ENCODE measurements around the gene SIPA1L3.

SIPA1L3 gene

GRCh38 chr19:37946132-37946531, 39.1 kb downstream of the SIPA1L3 start:
- no peaks in the 10 kb centered on the region for H3K27me3 ChIP-seq (ENCODE audit: insufficient read depth, low read depth, severe bottlenecking)
- DNase-seq, result no peak
- TF ChIP-seq CTCF (IDR thresholded peaks at IDR 0.05; ENCODE audit: low read depth, low read length), result no peak
- 0 out of 2 replicates have a peak, but pooled peaks cover 4% of the 10 kb centered on the region for H3K36me3 ChIP-seq
- no peaks in the 10 kb centered on the region for H3K9me3 ChIP-seq (ENCODE audit: severe bottlenecking)
- no peak overlapping the region for H3K27ac ChIP-seq
- no peak overlapping the region for H3K4me3 ChIP-seq (ENCODE audit: low read depth, low read length)

DNA sequence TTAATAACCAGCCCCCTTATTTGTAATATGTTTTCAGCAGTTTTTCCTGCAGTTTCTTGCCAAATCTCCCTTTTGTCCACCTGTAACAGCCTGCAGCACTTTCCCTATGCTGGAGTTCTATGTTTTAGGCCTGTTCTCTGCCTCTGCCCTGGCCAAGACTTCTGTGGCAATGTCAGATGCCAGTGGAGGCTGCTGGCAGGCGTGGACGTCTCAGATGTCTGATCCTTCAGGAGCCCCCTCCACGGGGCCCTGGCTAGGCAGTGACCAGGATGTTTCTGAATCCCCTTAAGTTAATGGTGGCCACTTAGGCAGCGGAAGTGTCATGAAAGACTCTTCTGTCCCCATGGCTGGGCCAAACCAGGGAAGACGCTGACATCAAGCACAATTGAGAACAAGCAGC, 40.8 kb downstream of the SIPA1L3 start:
- no peaks in the 10 kb centered on the region for H3K27me3 ChIP-seq (ENCODE audit: insufficient read depth, low read depth, severe bottlenecking)
- H3K9me3 ChIP-seq (ENCODE audit: severe bottlenecking), result no peaks in the 10 kb centered on the region
- H3K4me3 ChIP-seq (ENCODE audit: low read depth, low read length), result no peak overlapping the region
- TF ChIP-seq CTCF (IDR thresholded peaks at IDR 0.05; ENCODE audit: low read depth, low read length), result no peak
- DNase-seq, result no peak
- 0 out of 2 replicates have a peak, but pooled peaks cover 4% of the 10 kb centered on the region for H3K36me3 ChIP-seq
- no peak overlapping the region for H3K27ac ChIP-seq

- Histone ChIP-seq H3K27ac (no peak overlapping the region), H3K9me3 (ENCODE audit: severe bottlenecking) (no peaks in the 10 kb centered on the region), H3K27me3 (ENCODE audit: insufficient read depth, low read depth, severe bottlenecking) (no peaks in the 10 kb centered on the region), H3K4me3 (ENCODE audit: low read depth, low read length) (no peak overlapping the region), H3K36me3 (0 out of 2 replicates have a peak, but pooled peaks cover 4% of the 10 kb centered on the region)
- DNase-seq, result no peak
- TF ChIP-seq CTCF (IDR thresholded peaks at IDR 0.05; ENCODE audit: low read depth, low read length), result no peak
These were observed 41.4 kb downstream of the SIPA1L3 start for GRCh38 chr19:37948362-37948761.

- Histone ChIP-seq H3K9me3 (ENCODE audit: severe bottlenecking) (no peaks in the 10 kb centered on the region), H3K27ac (no peak overlapping the region), H3K4me3 (ENCODE audit: low read depth, low read length) (no peak overlapping the region), H3K36me3 (0 out of 2 replicates have a peak, but pooled peaks cover 4% of the 10 kb centered on the region), H3K27me3 (ENCODE audit: insufficient read depth, low read depth, severe bottlenecking) (no peaks in the 10 kb centered on the region)
- TF ChIP-seq CTCF (IDR thresholded peaks at IDR 0.05; ENCODE audit: low read depth, low read length), result no peak
- no peak for DNase-seq
These were observed 43.6 kb downstream of the SIPA1L3 start for GRCh38 chr19:37950471-37951175.

DNA sequence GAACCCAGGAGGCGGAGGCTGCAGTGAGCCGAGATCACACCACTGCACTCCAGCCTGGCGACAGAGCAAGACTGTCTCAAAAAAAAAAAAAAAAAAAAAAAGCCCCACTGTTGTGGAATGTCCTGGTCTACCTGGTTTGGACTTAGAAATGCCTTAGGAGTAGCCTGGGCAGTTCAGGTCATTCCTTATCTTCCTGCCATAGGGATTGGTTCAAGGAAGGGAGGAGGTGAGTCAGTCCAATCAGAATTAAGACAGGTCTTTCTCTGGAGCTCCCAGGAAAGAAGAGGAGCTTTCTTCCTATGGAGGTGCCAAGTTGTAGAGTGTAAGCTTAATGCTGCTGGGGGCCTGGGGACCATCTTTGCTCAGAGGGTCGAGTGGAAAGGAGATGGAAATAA, 44.8 kb downstream of the SIPA1L3 start:
- Histone ChIP-seq H3K36me3 (0 out of 2 replicates have a peak, but pooled peaks cover 4% of the 10 kb centered on the region), H3K27me3 (ENCODE audit: insufficient read depth, low read depth, severe bottlenecking) (no peaks in the 10 kb centered on the region), H3K9me3 (ENCODE audit: severe bottlenecking) (no peaks in the 10 kb centered on the region), H3K27ac (no peak overlapping the region), H3K4me3 (ENCODE audit: low read depth, low read length) (no peak overlapping the region)
- no peak for TF ChIP-seq CTCF (IDR thresholded peaks at IDR 0.05; ENCODE audit: low read depth, low read length)
- no peak for DNase-seq
